ENCODE results near the gene ACOX3.

Gene ACOX3

GRCh38 chr4:8346838-8347605 is 93.5 kb downstream of the ACOX3 start:
- H3K4me3 ChIP-seq (ENCODE audit: low read depth, low read length), result no peak overlapping the region
- no peaks in the 10 kb centered on the region for H3K36me3 ChIP-seq (ENCODE audit: control insufficient read depth in 2 of 2, insufficient read depth in 1 of 2, low read length in 2 of 2)
- no peaks in the 10 kb centered on the region for H3K9me3 ChIP-seq (ENCODE audit: control insufficient read depth, insufficient read depth, low read depth, low read length)
- no peak for TF ChIP-seq ZNF549 (tag by site-specific recombination; IDR thresholded peaks at IDR 0.05)
- ChIA-PET CTCF (interaction anchor here (0.7 kb wide), 1 partner anchor 98 kb away, joined by 3 read pairs; no protein-coding TSS in a partner anchor), POLR2A (no interaction called here)
- no peaks in the 10 kb centered on the region for H3K4me1 ChIP-seq (ENCODE audit: control insufficient read depth, insufficient read depth, low read length)
- no peak overlapping the region for H3K27ac ChIP-seq (ENCODE audit: extremely low read depth, low read depth, low read length)

- no peak overlapping the region for H3K4me3 ChIP-seq (ENCODE audit: low read depth, low read length)
- no peak overlapping the region for H3K27ac ChIP-seq (ENCODE audit: extremely low read depth, low read depth, low read length)
- TF ChIP-seq ZNF23 (tag by site-specific recombination; IDR thresholded peaks at IDR 0.05; ENCODE audit: borderline replicate concordance), result no peak
- TF ChIP-seq EGR2 (tag by site-specific recombination; IDR thresholded peaks at IDR 0.05; ENCODE audit: low read depth), result 0 out of 2 replicates have a peak, but pooled peaks have one; percentile 11
- TF ChIP-seq, protein P1, sequence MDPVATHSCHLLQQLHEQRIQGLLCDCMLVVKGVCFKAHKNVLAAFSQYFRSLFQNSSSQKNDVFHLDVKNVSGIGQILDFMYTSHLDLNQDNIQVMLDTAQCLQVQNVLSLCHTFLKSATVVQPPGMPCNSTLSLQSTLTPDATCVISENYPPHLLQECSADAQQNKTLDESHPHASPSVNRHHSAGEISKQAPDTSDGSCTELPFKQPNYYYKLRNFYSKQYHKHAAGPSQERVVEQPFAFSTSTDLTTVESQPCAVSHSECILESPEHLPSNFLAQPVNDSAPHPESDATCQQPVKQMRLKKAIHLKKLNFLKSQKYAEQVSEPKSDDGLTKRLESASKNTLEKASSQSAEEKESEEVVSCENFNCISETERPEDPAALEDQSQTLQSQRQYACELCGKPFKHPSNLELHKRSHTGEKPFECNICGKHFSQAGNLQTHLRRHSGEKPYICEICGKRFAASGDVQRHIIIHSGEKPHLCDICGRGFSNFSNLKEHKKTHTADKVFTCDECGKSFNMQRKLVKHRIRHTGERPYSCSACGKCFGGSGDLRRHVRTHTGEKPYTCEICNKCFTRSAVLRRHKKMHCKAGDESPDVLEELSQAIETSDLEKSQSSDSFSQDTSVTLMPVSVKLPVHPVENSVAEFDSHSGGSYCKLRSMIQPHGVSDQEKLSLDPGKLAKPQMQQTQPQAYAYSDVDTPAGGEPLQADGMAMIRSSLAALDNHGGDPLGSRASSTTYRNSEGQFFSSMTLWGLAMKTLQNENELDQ (tag by site-specific recombination; IDR thresholded peaks at IDR 0.05; ENCODE audit: low read depth), result no peak
- no peaks in the 10 kb centered on the region for H3K36me3 ChIP-seq (ENCODE audit: control insufficient read depth in 2 of 2, insufficient read depth in 1 of 2, low read length in 2 of 2)
- ChIA-PET CTCF (interaction anchor here (0.7 to 0.9 kb wide), 2 partner anchors 97 to 106 kb away, joined by 3 read pairs; no protein-coding TSS in a partner anchor), POLR2A (no interaction called here)
- no peaks in the 10 kb centered on the region for H3K4me1 ChIP-seq (ENCODE audit: control insufficient read depth, insufficient read depth, low read length)
- no peaks in the 10 kb centered on the region for H3K9me3 ChIP-seq (ENCODE audit: control insufficient read depth, insufficient read depth, low read depth, low read length)
Measured at GRCh38 chr4:8345946-8346814, 94.3 kb downstream of the ACOX3 start.

- POLR2A ChIA-PET, result no interaction called here
- Histone ChIP-seq H3K36me3 (ENCODE audit: control insufficient read depth in 2 of 2, insufficient read depth in 1 of 2, low read length in 2 of 2) (no peaks in the 10 kb centered on the region), H3K27ac (ENCODE audit: extremely low read depth, low read depth, low read length) (no peak overlapping the region), H3K4me3 (ENCODE audit: low read depth, low read length) (no peak overlapping the region), H3K4me1 (ENCODE audit: control insufficient read depth, insufficient read depth, low read length) (no peaks in the 10 kb centered on the region), H3K9me3 (ENCODE audit: control insufficient read depth, insufficient read depth, low read depth, low read length) (no peaks in the 10 kb centered on the region)
- CTCF ChIA-PET, result interaction anchor here (0.6 to 0.9 kb wide), 2 partner anchors 105 to 186 kb away, joined by 3 to 6 read pairs; partner anchors contain the start of gene ABLIM2
- TF ChIP-seq ZNF48 (tag by site-specific recombination; IDR thresholded peaks at IDR 0.05) (no peak), ZNF266 (tag by site-specific recombination; IDR thresholded peaks at IDR 0.05; ENCODE audit: low read depth) (no peak), ZNF423 (tag by site-specific recombination; IDR thresholded peaks at IDR 0.05) (no peak)
Measured at GRCh38 chr4:8345053-8345945, 95.2 kb downstream of the ACOX3 start.

DNA sequence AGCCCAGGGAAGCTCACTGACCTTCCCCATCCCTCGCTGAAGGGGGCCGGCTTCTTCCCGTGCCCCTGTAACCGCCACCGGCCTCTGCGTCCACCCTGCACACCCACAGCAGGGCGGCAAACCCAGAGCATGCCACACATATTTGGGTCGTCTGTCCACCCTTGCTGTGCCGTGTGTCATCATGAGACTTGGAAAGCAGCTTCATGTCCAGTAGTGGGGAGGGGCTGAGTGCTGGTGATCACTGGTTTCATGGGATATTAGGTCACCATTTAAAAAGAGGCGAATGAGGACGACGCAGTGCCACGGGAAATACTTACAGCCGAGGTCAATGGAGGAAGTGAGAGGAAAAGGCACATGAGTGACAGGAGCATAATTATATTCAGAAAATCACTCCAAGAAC is 96.1 kb downstream of the ACOX3 start:
- no peaks in the 10 kb centered on the region for H3K9me3 ChIP-seq (ENCODE audit: control insufficient read depth, insufficient read depth, low read depth, low read length)
- H3K4me3 ChIP-seq (ENCODE audit: low read depth, low read length), result no peak overlapping the region
- no peak overlapping the region for H3K27ac ChIP-seq (ENCODE audit: extremely low read depth, low read depth, low read length)
- H3K4me1 ChIP-seq (ENCODE audit: control insufficient read depth, insufficient read depth, low read length), result no peaks in the 10 kb centered on the region
- ChIA-PET POLR2A (no interaction called here), CTCF (interaction anchor here (0.6 to 0.8 kb wide), 3 partner anchors 78 to 185 kb away, joined by 3 to 6 read pairs (median 4); partner anchors contain the start of gene ABLIM2)
- H3K36me3 ChIP-seq (ENCODE audit: control insufficient read depth in 2 of 2, insufficient read depth in 1 of 2, low read length in 2 of 2), result no peaks in the 10 kb centered on the region
- TF ChIP-seq AEBP2 (tag by site-specific recombination; IDR thresholded peaks at IDR 0.05; ENCODE audit: borderline replicate concordance) (no peak), ZNF266 (tag by site-specific recombination; IDR thresholded peaks at IDR 0.05; ENCODE audit: low read depth) (no peak), TCF7L2 (IDR thresholded peaks at IDR 0.05; ENCODE audit: borderline replicate concordance, low read depth, low read length) (no peak), ZNF18 (tag by site-specific recombination; IDR thresholded peaks at IDR 0.05) (no peak), SP3 (tag by site-specific recombination; IDR thresholded peaks at IDR 0.05) (no peak), GLIS2 (tag by site-specific recombination; IDR thresholded peaks at IDR 0.05) (no peak), ZNF223 (tag by site-specific recombination; IDR thresholded peaks at IDR 0.05) (no peak), ZNF302 (tag by site-specific recombination; IDR thresholded peaks at IDR 0.05; ENCODE audit: low read depth) (no peak)
- TF ChIP-seq, protein P2, sequence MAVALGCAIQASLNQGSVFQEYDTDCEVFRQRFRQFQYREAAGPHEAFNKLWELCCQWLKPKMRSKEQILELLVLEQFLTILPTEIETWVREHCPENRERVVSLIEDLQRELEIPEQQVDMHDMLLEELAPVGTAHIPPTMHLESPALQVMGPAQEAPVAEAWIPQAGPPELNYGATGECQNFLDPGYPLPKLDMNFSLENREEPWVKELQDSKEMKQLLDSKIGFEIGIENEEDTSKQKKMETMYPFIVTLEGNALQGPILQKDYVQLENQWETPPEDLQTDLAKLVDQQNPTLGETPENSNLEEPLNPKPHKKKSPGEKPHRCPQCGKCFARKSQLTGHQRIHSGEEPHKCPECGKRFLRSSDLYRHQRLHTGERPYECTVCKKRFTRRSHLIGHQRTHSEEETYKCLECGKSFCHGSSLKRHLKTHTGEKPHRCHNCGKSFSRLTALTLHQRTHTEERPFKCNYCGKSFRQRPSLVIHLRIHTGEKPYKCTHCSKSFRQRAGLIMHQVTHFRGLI (tag by site-specific recombination; IDR thresholded peaks at IDR 0.05), result no peak
